Testis (tissue), 2 donors: ENCODE results near the gene DCN.

Source experiments
- POLR2A ChIP-seq: fragments of 450-650 bp; IDR thresholded peaks from one replicate; pipeline ENCODE4 v1.6.1; 2017; ENCODE audit warnings: antibody characterized with exemption, mild to moderate bottlenecking, moderate library complexity
- TF ChIP-seq, protein P1 (sequence below), 3 experiments: fragments of 450-650 bp in 2 of 3; fragments of 200-600 bp in 1 of 3; sonication (generic) in 1 of 3; IDR thresholded peaks; one replicate each; pipeline ENCODE4 v1.5.1; 2016 to 2019; ENCODE audit warnings: antibody characterized with exemption in 3 of 3, mild to moderate bottlenecking in 2 of 3, moderate library complexity in 1 of 3

DNA sequence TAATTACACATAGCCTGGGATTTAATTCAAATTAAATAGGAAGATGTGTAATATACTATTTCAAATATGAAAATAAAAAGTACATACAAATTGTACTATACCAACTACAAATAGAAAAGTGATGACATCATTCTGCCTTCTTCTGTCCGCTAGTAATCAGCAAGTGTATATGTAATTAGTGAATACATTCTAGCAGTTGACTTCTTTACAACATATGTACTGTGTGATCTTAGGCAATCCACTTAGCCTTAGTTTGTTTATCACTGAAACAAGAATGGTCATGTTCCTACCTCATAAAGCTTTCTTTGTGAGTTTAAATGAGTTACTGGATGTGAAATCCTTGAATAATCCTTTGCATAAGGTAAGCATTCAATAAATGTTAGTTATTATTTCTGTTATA is 63.5 kb downstream of the DCN start:
- TF ChIP-seq, protein P1, sequence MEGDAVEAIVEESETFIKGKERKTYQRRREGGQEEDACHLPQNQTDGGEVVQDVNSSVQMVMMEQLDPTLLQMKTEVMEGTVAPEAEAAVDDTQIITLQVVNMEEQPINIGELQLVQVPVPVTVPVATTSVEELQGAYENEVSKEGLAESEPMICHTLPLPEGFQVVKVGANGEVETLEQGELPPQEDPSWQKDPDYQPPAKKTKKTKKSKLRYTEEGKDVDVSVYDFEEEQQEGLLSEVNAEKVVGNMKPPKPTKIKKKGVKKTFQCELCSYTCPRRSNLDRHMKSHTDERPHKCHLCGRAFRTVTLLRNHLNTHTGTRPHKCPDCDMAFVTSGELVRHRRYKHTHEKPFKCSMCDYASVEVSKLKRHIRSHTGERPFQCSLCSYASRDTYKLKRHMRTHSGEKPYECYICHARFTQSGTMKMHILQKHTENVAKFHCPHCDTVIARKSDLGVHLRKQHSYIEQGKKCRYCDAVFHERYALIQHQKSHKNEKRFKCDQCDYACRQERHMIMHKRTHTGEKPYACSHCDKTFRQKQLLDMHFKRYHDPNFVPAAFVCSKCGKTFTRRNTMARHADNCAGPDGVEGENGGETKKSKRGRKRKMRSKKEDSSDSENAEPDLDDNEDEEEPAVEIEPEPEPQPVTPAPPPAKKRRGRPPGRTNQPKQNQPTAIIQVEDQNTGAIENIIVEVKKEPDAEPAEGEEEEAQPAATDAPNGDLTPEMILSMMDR (IDR thresholded peaks at IDR 0.05) = no peak
- TF ChIP-seq POLR2A = no peak
